Measurements from ENCODE around the gene SPDEF.

SPDEF gene

DNA sequence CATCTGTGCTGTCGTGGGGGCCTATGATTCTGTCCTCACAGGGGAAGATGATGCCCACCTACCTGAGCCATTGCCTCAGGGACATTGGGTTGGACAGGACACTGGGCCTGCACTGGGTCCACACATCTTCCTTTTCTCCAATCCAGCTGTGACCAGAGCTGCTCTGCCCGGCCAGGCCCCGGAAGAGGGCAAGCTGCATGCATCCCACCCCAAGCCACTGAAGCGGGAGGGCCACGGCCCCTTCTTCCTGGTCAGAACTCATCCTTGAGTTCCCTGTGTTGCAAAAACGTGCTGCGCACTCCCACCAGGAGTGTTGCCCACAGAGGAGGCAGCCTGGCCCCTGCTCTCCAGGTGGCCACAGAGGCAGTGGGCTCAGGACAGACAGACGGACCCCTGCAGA, 38.2 kb downstream of the SPDEF start:
- no peak for TF ChIP-seq EZH2 (IDR thresholded peaks at IDR 0.05; ENCODE audit: borderline replicate concordance, low read length)
- TF ChIP-seq CTCF (IDR thresholded peaks at IDR 0.05; ENCODE audit: low read length), result no peak
- H3K79me2 ChIP-seq (ENCODE audit: insufficient read depth, low read length), result no peaks in the 10 kb centered on the region
- H4K20me1 ChIP-seq (ENCODE audit: insufficient read depth, low read length), result no peaks in the 10 kb centered on the region
- H3K27me3 ChIP-seq (ENCODE audit: insufficient read depth, low read length), result no peaks in the 10 kb centered on the region
- H2AFZ ChIP-seq (ENCODE audit: low read length), result no peak overlapping the region
- no peak overlapping the region for H3K4me2 ChIP-seq (ENCODE audit: low read length)
- H3K27ac ChIP-seq (ENCODE audit: low read depth, low read length, poor library complexity, severe bottlenecking), result no peak overlapping the region
- no peak overlapping the region for H3K4me3 ChIP-seq (ENCODE audit: low read depth, low read length, poor library complexity, severe bottlenecking)
- no peaks in the 10 kb centered on the region for H3F3A ChIP-seq (ENCODE audit: insufficient read depth, low read length)
- no peaks in the 10 kb centered on the region for H3K36me3 ChIP-seq (ENCODE audit: insufficient read depth, low read length)
- H3K9me3 ChIP-seq (ENCODE audit: low read length), result no peaks in the 10 kb centered on the region
- no peaks in the 10 kb centered on the region for H3K9me2 ChIP-seq (ENCODE audit: low read depth, low read length)
- no peak overlapping the region for H3K9ac ChIP-seq (ENCODE audit: low read length)
- no peaks in the 10 kb centered on the region for H3K4me1 ChIP-seq (ENCODE audit: insufficient read depth, low read length, severe bottlenecking)

DNA sequence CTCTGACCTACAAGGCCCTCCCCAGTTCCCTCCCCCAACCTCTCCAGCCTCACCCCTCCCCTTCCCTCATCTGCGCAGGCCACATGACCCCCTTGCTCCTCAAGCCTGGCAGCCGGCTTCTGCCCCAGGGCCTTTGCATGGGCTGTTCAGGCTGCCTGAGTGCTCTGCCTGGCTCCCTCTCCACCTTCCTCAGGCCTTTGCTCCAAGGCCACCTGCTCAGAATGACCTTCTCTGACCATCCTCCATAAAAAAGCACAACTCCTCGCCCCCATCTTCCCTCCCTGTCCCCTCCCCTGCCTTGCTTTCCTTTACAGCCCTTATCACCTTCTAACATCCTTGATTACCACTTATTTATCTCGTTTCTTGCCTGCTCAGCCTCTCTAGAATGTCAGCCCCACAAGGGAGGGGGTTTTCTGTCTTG, 38.7 kb downstream of the SPDEF start:
- TF ChIP-seq CTCF (IDR thresholded peaks at IDR 0.05; ENCODE audit: low read length) (no peak), EZH2 (IDR thresholded peaks at IDR 0.05; ENCODE audit: borderline replicate concordance, low read length) (no peak)

DNA sequence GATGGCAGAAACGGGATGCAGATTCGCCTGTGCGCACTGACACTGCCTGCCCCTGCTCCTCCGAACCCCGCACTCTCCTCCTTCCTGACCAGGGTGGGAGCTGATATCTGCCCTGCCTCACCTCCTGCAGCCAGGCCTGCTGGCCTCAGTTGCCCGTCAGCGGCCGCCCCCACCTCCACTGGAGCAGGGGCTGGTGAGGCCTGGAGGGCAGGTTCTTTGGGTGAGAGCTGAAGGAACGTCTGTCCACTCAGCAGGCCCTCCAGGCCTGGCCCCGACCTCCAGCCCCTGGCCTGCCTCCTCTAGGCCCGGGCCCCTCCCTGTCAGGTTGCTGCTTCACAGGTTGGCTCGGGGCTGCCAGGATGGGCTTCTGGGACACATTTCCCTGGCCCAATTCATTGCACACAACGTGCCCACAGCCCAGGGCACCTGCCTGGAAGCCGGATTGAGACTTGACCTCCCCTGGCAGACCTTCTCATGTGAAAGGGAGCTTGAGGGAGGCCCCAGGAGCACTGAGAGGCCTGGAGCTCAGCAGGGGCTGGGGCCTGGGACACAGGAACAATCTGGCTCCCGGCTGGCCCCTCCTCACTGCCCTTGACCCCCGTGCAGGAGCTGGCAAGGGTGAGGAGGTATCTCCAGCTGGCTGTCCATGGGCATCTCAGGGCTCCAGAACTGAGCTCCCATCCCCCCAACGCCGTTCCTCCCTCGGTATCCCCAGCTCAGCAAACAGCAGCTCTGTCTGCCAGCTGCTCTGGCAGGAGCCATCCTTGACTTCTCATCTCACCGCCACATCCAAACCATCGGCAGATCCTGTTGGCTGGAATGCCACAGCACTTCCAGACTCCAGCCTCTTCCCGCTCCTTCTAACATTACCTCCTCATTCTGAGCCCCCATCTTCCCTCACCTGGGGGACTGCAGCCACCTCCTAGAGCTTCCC, 39.5 kb downstream of the SPDEF start:
- no peaks in the 10 kb centered on the region for H3K4me1 ChIP-seq (ENCODE audit: insufficient read depth, low read length, severe bottlenecking)
- no peaks in the 10 kb centered on the region for H3K27me3 ChIP-seq (ENCODE audit: insufficient read depth, low read length)
- no peaks in the 10 kb centered on the region for H3F3A ChIP-seq (ENCODE audit: insufficient read depth, low read length)
- H2AFZ ChIP-seq (ENCODE audit: low read length), result no peak overlapping the region
- H3K4me3 ChIP-seq (ENCODE audit: low read depth, low read length, poor library complexity, severe bottlenecking), result no peak overlapping the region
- no peaks in the 10 kb centered on the region for H3K9me3 ChIP-seq (ENCODE audit: low read length)
- H3K79me2 ChIP-seq (ENCODE audit: insufficient read depth, low read length), result no peaks in the 10 kb centered on the region
- no peak overlapping the region for H3K27ac ChIP-seq (ENCODE audit: low read depth, low read length, poor library complexity, severe bottlenecking)
- no peaks in the 10 kb centered on the region for H3K9me2 ChIP-seq (ENCODE audit: low read depth, low read length)
- H3K36me3 ChIP-seq (ENCODE audit: insufficient read depth, low read length), result no peaks in the 10 kb centered on the region
- no peak overlapping the region for H3K4me2 ChIP-seq (ENCODE audit: low read length)
- H3K9ac ChIP-seq (ENCODE audit: low read length), result no peak overlapping the region
- H4K20me1 ChIP-seq (ENCODE audit: insufficient read depth, low read length), result no peaks in the 10 kb centered on the region
- TF ChIP-seq CTCF (IDR thresholded peaks at IDR 0.05; ENCODE audit: low read length) (no peak), EZH2 (IDR thresholded peaks at IDR 0.05; ENCODE audit: borderline replicate concordance, low read length) (no peak)

More for the DNA sequence above, 38.7 kb downstream of the SPDEF start:
- no peaks in the 10 kb centered on the region for H3F3A ChIP-seq (ENCODE audit: insufficient read depth, low read length)
- no peaks in the 10 kb centered on the region for H3K79me2 ChIP-seq (ENCODE audit: insufficient read depth, low read length)
- H3K9ac ChIP-seq (ENCODE audit: low read length), result no peak overlapping the region
- no peaks in the 10 kb centered on the region for H3K9me3 ChIP-seq (ENCODE audit: low read length)
- no peaks in the 10 kb centered on the region for H3K4me1 ChIP-seq (ENCODE audit: insufficient read depth, low read length, severe bottlenecking)
- no peaks in the 10 kb centered on the region for H3K27me3 ChIP-seq (ENCODE audit: insufficient read depth, low read length)
- no peaks in the 10 kb centered on the region for H3K36me3 ChIP-seq (ENCODE audit: insufficient read depth, low read length)
- no peak overlapping the region for H2AFZ ChIP-seq (ENCODE audit: low read length)
- H3K4me2 ChIP-seq (ENCODE audit: low read length), result no peak overlapping the region
- H3K27ac ChIP-seq (ENCODE audit: low read depth, low read length, poor library complexity, severe bottlenecking), result no peak overlapping the region
- no peak overlapping the region for H3K4me3 ChIP-seq (ENCODE audit: low read depth, low read length, poor library complexity, severe bottlenecking)
- H4K20me1 ChIP-seq (ENCODE audit: insufficient read depth, low read length), result no peaks in the 10 kb centered on the region
- no peaks in the 10 kb centered on the region for H3K9me2 ChIP-seq (ENCODE audit: low read depth, low read length)
